ENCODE data around the gene TNKS2. TPM values are rescaled to one million over a fixed set of nuclear protein-coding genes. Genes with fewer than 3 reads are reported as not detected.

The TNKS2 gene
- total and polyA plus RNA-seq, 2 of the 13 experiments (the other 11 are each of a cell fraction or from before 2014, with no cell fraction given): 15.2 to 19.4 TPM

DNA sequence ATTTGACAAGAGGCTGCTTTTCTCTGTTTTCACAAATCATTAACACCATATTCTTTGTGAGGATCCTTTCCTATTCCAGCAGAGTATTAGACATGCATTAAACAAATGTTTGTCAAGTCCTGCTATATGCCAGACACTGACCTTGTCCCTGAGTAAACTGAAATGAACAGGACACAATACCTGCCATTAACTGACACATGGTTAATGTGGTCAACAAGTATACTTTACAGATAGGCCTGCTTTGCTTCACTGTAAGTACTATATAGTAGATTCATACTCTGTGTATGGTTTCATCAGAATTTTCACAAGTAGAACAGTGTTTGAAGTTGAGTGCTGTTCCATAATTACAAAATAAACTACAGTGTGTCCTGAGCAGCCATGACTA is 5.9 kb downstream of the TNKS2 start (continued):
- TF ChIP-seq, protein P1, sequence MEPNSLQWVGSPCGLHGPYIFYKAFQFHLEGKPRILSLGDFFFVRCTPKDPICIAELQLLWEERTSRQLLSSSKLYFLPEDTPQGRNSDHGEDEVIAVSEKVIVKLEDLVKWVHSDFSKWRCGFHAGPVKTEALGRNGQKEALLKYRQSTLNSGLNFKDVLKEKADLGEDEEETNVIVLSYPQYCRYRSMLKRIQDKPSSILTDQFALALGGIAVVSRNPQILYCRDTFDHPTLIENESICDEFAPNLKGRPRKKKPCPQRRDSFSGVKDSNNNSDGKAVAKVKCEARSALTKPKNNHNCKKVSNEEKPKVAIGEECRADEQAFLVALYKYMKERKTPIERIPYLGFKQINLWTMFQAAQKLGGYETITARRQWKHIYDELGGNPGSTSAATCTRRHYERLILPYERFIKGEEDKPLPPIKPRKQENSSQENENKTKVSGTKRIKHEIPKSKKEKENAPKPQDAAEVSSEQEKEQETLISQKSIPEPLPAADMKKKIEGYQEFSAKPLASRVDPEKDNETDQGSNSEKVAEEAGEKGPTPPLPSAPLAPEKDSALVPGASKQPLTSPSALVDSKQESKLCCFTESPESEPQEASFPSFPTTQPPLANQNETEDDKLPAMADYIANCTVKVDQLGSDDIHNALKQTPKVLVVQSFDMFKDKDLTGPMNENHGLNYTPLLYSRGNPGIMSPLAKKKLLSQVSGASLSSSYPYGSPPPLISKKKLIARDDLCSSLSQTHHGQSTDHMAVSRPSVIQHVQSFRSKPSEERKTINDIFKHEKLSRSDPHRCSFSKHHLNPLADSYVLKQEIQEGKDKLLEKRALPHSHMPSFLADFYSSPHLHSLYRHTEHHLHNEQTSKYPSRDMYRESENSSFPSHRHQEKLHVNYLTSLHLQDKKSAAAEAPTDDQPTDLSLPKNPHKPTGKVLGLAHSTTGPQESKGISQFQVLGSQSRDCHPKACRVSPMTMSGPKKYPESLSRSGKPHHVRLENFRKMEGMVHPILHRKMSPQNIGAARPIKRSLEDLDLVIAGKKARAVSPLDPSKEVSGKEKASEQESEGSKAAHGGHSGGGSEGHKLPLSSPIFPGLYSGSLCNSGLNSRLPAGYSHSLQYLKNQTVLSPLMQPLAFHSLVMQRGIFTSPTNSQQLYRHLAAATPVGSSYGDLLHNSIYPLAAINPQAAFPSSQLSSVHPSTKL (CRISPR knock-in tag; IDR thresholded peaks at IDR 0.05): peak; percentile 69; the same call in 1 of the 2 replicates
- TF ChIP-seq KMT2B (CRISPR knock-in tag; IDR thresholded peaks at IDR 0.05): no peak
- TF ChIP-seq TCF7 (IDR thresholded peaks at IDR 0.05; ENCODE audit: low read depth): 0 out of 2 replicates have a peak, but pooled peaks have one; percentile 29
- TF ChIP-seq NRL (CRISPR knock-in tag; IDR thresholded peaks at IDR 0.05; ENCODE audit: borderline replicate concordance): no peak
- TF ChIP-seq SATB2 (CRISPR knock-in tag; IDR thresholded peaks at IDR 0.05): no peak
- TF ChIP-seq SSRP1 (CRISPR knock-in tag; IDR thresholded peaks at IDR 0.05): no peak
- no peak for TF ChIP-seq NAIF1 (CRISPR knock-in tag; IDR thresholded peaks at IDR 0.05; ENCODE audit: borderline replicate concordance)
- TF ChIP-seq, protein P2, sequence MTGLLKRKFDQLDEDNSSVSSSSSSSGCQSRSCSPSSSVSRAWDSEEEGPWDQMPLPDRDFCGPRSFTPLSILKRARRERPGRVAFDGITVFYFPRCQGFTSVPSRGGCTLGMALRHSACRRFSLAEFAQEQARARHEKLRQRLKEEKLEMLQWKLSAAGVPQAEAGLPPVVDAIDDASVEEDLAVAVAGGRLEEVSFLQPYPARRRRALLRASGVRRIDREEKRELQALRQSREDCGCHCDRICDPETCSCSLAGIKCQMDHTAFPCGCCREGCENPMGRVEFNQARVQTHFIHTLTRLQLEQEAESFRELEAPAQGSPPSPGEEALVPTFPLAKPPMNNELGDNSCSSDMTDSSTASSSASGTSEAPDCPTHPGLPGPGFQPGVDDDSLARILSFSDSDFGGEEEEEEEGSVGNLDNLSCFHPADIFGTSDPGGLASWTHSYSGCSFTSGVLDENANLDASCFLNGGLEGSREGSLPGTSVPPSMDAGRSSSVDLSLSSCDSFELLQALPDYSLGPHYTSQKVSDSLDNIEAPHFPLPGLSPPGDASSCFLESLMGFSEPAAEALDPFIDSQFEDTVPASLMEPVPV (CRISPR knock-in tag; IDR thresholded peaks at IDR 0.05): no peak
- TF ChIP-seq, protein P3, sequence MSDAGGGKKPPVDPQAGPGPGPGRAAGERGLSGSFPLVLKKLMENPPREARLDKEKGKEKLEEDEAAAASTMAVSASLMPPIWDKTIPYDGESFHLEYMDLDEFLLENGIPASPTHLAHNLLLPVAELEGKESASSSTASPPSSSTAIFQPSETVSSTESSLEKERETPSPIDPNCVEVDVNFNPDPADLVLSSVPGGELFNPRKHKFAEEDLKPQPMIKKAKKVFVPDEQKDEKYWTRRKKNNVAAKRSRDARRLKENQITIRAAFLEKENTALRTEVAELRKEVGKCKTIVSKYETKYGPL (CRISPR knock-in tag; IDR thresholded peaks at IDR 0.05): no peak
- no peak for TF ChIP-seq POLR2G (IDR thresholded peaks at IDR 0.05; ENCODE audit: low read depth, low read length)
- TF ChIP-seq GZF1 (CRISPR knock-in tag; IDR thresholded peaks at IDR 0.05): no peak
- TF ChIP-seq NFYC (CRISPR knock-in tag; IDR thresholded peaks at IDR 0.05): no peak
- TF ChIP-seq NCOR1 (IDR thresholded peaks at IDR 0.05; ENCODE audit: borderline replicate concordance, low read length): peak; percentile 49; the same call in 1 of the 2 replicates
- TF ChIP-seq, protein P4, sequence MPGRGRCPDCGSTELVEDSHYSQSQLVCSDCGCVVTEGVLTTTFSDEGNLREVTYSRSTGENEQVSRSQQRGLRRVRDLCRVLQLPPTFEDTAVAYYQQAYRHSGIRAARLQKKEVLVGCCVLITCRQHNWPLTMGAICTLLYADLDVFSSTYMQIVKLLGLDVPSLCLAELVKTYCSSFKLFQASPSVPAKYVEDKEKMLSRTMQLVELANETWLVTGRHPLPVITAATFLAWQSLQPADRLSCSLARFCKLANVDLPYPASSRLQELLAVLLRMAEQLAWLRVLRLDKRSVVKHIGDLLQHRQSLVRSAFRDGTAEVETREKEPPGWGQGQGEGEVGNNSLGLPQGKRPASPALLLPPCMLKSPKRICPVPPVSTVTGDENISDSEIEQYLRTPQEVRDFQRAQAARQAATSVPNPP (CRISPR knock-in tag; IDR thresholded peaks at IDR 0.05): no peak
- no peak for TF ChIP-seq HDAC6 (IDR thresholded peaks at IDR 0.05; ENCODE audit: low read depth, low read length)
- TF ChIP-seq RXRB (CRISPR knock-in tag; IDR thresholded peaks at IDR 0.05; ENCODE audit: borderline replicate concordance): peak; percentile 84
- TF ChIP-seq ZNF468 (CRISPR knock-in tag; IDR thresholded peaks at IDR 0.05): no peak
- peak; percentile 23; the same call in 1 of the 2 replicates for TF ChIP-seq ZNF331 (CRISPR knock-in tag; IDR thresholded peaks at IDR 0.05)
- TF ChIP-seq ZNF124 (CRISPR knock-in tag; IDR thresholded peaks at IDR 0.05): no peak; the same call in 1 of the 2 replicates
- TF ChIP-seq PHF5A (CRISPR knock-in tag; IDR thresholded peaks at IDR 0.05; ENCODE audit: low read depth, unreplicated experiment): peak; percentile 38
- TF ChIP-seq ZNF12 (CRISPR knock-in tag; IDR thresholded peaks at IDR 0.05): peak; percentile 50; the same call in 1 of the 2 replicates
- no peak for TF ChIP-seq ZBTB1 (CRISPR knock-in tag; IDR thresholded peaks at IDR 0.05; ENCODE audit: borderline replicate concordance)
- TF ChIP-seq LCORL (IDR thresholded peaks at IDR 0.05): no peak
- TF ChIP-seq LCORL (CRISPR knock-in tag; IDR thresholded peaks at IDR 0.05): no peak
- no peak for TF ChIP-seq HNRNPK (IDR thresholded peaks at IDR 0.05; ENCODE audit: low read depth, low read length, poor library complexity, severe bottlenecking)
